Mononuclear cell (primary cell): ENCODE results near the gene ERC2. TPM values are rescaled to one million over a fixed set of nuclear protein-coding genes. Genes with fewer than 3 reads are reported as not detected.

Experiments used
- H3K27me3 ChIP-seq: 2 replicates; pipeline ENCODE4 v1.6.0; 2011; ENCODE audit warnings: low read length, control low read depth; ENCODE audit not compliant: insufficient read depth
- H3K4me1 ChIP-seq: 2 replicates; pipeline ENCODE4 v1.5.1; 2011; ENCODE audit warnings: mild to moderate bottlenecking, low read length, control low read depth; ENCODE audit not compliant: insufficient read depth
- H3K4me3 ChIP-seq: 2 replicates; pipeline ENCODE4 v1.5.1; 2011; ENCODE audit warnings: mild to moderate bottlenecking, low read length, moderate library complexity
- H3K9me3 ChIP-seq: 2 replicates; pipeline ENCODE4 v1.5.1; 2011; ENCODE audit warnings: low read depth, mild to moderate bottlenecking, control low read depth, low read length
- total RNA-seq: library from RNA; depleted of rRNA; stranded (reverse); fragments of >200 nt; gene quantifications from one replicate; pipeline ENCODE4 v1.2.3, GENCODE V29; 2012

ERC2 gene
- total RNA-seq, 1 donor = 0.10 TPM

GRCh38 chr3:55591888-55592287 lies 876.4 kb downstream of the ERC2 start:
- H3K27me3 ChIP-seq = no peaks in the 10 kb centered on the region
- no peaks in the 10 kb centered on the region for H3K4me1 ChIP-seq
- H3K9me3 ChIP-seq = no peaks in the 10 kb centered on the region
- no peak overlapping the region for H3K4me3 ChIP-seq

GRCh38 chr3:55588146-55588765 lies 880.0 kb downstream of the ERC2 start:
- H3K4me1 ChIP-seq = no peaks in the 10 kb centered on the region
- no peak overlapping the region for H3K4me3 ChIP-seq
- no peaks in the 10 kb centered on the region for H3K9me3 ChIP-seq
- no peaks in the 10 kb centered on the region for H3K27me3 ChIP-seq

GRCh38 chr3:55585856-55586255 lies 882.4 kb downstream of the ERC2 start:
- Histone ChIP-seq H3K27me3 (no peaks in the 10 kb centered on the region), H3K4me3 (no peak overlapping the region), H3K9me3 (no peaks in the 10 kb centered on the region), H3K4me1 (no peaks in the 10 kb centered on the region)

- H3K4me3 ChIP-seq = no peak overlapping the region
- H3K4me1 ChIP-seq = no peaks in the 10 kb centered on the region
- H3K27me3 ChIP-seq = no peaks in the 10 kb centered on the region
- H3K9me3 ChIP-seq = no peaks in the 10 kb centered on the region
Measured at GRCh38 chr3:55584716-55585368, 883.4 kb downstream of the ERC2 start.

- Histone ChIP-seq H3K27me3 (no peaks in the 10 kb centered on the region), H3K4me1 (no peaks in the 10 kb centered on the region), H3K9me3 (no peaks in the 10 kb centered on the region), H3K4me3 (no peak overlapping the region)
Measured at GRCh38 chr3:55584030-55584429, 884.2 kb downstream of the ERC2 start.

- Histone ChIP-seq H3K4me3 (no peak overlapping the region), H3K9me3 (no peaks in the 10 kb centered on the region), H3K27me3 (no peaks in the 10 kb centered on the region), H3K4me1 (no peaks in the 10 kb centered on the region)
Measured at GRCh38 chr3:55583475-55583874, 884.8 kb downstream of the ERC2 start.

GRCh38 chr3:55579496-55579895 lies 888.8 kb downstream of the ERC2 start:
- Histone ChIP-seq H3K4me1 (no peaks in the 10 kb centered on the region), H3K4me3 (no peak overlapping the region), H3K9me3 (no peaks in the 10 kb centered on the region), H3K27me3 (no peaks in the 10 kb centered on the region)

GRCh38 chr3:55576621-55577388 lies 891.5 kb downstream of the ERC2 start:
- no peaks in the 10 kb centered on the region for H3K27me3 ChIP-seq
- H3K9me3 ChIP-seq = no peaks in the 10 kb centered on the region
- H3K4me3 ChIP-seq = no peak overlapping the region
- H3K4me1 ChIP-seq = no peaks in the 10 kb centered on the region

GRCh38 chr3:55574671-55575070 lies 893.6 kb downstream of the ERC2 start:
- H3K4me1 ChIP-seq = no peaks in the 10 kb centered on the region

GRCh38 chr3:55572816-55573215 lies 895.5 kb downstream of the ERC2 start:
- Histone ChIP-seq H3K4me3 (no peak overlapping the region), H3K27me3 (no peaks in the 10 kb centered on the region), H3K9me3 (no peaks in the 10 kb centered on the region), H3K4me1 (no peaks in the 10 kb centered on the region)

More at GRCh38 chr3:55574671-55575070, 893.6 kb downstream of the ERC2 start:
- Histone ChIP-seq H3K4me3 (no peak overlapping the region), H3K27me3 (no peaks in the 10 kb centered on the region), H3K9me3 (no peaks in the 10 kb centered on the region)

- H3K9me3 ChIP-seq = no peaks in the 10 kb centered on the region
- H3K27me3 ChIP-seq = no peaks in the 10 kb centered on the region
- H3K4me3 ChIP-seq = no peak overlapping the region
- H3K4me1 ChIP-seq = no peaks in the 10 kb centered on the region
Measured at GRCh38 chr3:55571913-55572312, 896.4 kb downstream of the ERC2 start.

- H3K9me3 ChIP-seq = no peaks in the 10 kb centered on the region
- no peaks in the 10 kb centered on the region for H3K27me3 ChIP-seq
- H3K4me1 ChIP-seq = no peaks in the 10 kb centered on the region
- no peak overlapping the region for H3K4me3 ChIP-seq
Measured at GRCh38 chr3:55571216-55571813, 897.0 kb downstream of the ERC2 start.

GRCh38 chr3:55570271-55570711 lies 898.0 kb downstream of the ERC2 start:
- Histone ChIP-seq H3K4me1 (no peaks in the 10 kb centered on the region), H3K9me3 (no peaks in the 10 kb centered on the region), H3K4me3 (no peak overlapping the region), H3K27me3 (no peaks in the 10 kb centered on the region)

GRCh38 chr3:55569033-55569599 lies 899.2 kb downstream of the ERC2 start:
- H3K4me3 ChIP-seq = no peak overlapping the region
- H3K27me3 ChIP-seq = no peaks in the 10 kb centered on the region
- no peaks in the 10 kb centered on the region for H3K4me1 ChIP-seq
- H3K9me3 ChIP-seq = no peaks in the 10 kb centered on the region

GRCh38 chr3:55567615-55568014 lies 900.7 kb downstream of the ERC2 start:
- H3K4me1 ChIP-seq = no peaks in the 10 kb centered on the region
- H3K4me3 ChIP-seq = no peak overlapping the region
- H3K9me3 ChIP-seq = no peaks in the 10 kb centered on the region
- no peaks in the 10 kb centered on the region for H3K27me3 ChIP-seq
